HG02970 (cell line): ENCODE measurements around the gene DUS2.
"Not testable (repeated sequence)": the region's sequence is repeated elsewhere in the genome, so short reads cannot be mapped to it uniquely, and the experiment has no call there.

Experiments
- ATAC-seq: cut with Tn5 transposase; IDR thresholded peaks from one replicate; pipeline ENCODE4 v1.9.1; 2021; ENCODE audit warnings: mild to moderate bottlenecking, moderate library complexity, moderate number of reproducible peaks; ENCODE audit not compliant: unreplicated experiment, low FRiP score

DUS2 gene

DNA sequence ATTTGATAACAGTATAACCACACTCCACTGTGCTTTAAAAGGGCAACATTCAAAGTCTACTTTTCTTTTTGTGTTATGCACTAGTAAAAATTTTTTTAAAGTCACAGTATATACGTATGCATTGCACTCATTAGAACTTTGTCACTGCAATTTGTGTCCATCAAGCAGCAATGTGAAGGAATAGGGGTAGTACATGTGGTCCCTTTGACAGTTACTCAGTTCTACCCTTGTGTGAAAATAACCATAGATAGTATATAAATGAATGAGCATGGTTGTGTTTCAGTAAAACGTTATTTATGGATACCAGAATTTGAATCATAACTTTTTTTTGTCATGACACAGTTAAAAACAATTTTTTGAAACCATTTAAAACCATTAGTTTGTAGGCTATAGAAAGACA is 92.8 kb downstream of the DUS2 start:
- no peak for ATAC-seq

- no peak for ATAC-seq
Measured at GRCh38 chr16:68116256-68116867, 93.3 kb downstream of the DUS2 start.

DNA sequence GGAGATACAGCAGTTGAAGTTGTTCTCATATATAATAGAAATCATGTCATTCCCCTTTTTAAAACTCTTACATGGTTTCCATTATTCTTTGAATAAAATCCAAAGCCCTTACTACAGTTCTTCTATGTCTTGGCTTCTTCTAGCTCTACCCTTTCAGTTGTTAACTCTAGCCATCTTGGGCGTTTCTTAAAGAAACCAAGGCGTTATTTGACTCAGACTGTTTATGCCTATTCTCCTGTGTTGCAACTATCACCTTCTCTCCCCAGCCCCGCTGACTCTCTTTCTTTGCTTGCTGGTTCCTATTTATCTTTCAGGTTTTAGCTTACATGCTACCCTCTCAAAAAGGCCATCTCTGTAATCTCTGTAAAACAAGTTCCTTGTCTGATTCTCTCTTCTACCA is 94.8 kb downstream of the DUS2 start:
- no peak for ATAC-seq

DNA sequence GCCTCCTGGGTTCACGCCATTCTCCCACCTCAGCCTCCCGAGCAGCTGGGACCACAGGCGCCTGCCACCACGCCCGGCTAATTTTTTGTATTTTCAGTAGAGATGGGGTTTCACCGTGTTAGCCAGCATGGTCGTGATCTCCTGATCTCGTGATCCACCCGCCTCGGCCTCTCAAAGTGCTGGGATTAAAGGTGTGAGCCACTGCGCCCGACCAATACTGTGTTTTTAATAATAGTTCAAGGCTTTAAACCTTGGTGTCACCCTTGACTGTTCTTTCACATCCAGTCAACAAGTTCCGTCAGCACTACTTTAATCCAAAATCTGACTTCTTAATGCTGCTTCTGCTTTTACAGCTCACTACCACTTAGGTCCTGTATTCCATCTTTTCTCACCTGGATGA is 95.9 kb downstream of the DUS2 start:
- ATAC-seq, result not testable (repeated sequence)

DNA sequence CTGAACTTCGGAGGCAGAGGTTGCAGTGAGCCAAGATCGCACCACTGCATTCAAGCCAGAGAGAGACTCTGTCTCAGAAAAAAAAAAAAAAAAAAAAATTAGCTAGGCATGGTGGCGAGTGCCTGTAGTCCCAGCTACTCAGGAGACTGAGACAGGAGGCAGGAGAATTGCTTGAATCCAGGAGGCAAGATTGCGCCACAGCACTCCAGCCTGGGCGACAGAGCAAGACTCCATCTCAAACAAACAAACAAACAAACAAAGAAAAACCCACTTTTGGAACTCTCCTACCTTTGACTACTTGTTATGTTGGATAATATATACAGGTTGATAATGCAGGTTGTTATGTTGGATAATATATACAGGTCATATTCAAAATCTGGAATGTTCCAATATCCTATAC is 97.4 kb downstream of the DUS2 start:
- ATAC-seq, result not testable (repeated sequence)

DNA sequence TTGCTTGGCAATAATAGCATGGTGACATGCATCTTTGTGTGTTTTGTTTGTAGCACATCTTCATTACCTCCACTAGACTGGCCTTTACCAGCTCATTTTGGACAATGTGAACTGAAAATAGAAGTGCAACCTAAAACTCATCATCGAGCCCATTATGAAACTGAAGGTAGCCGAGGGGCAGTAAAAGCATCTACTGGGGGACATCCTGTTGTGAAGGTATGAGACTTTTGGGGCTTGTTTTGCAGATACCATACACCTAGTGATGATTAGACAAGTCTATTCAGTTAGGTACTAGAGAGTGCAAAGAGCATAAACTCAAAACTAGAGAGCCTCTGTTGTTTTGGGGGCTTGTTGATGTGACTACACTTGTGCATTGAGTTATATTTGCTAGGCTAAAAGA is 103.3 kb downstream of the DUS2 start:
- ATAC-seq, result no peak

GRCh38 chr16:68128577-68129305 is 105.7 kb downstream of the DUS2 start:
- no peak for ATAC-seq
